ENCODE results near the gene CAMTA1. TPM values are rescaled to one million over a fixed set of nuclear protein-coding genes. Genes with fewer than 3 reads are reported as not detected.

The CAMTA1 gene
- total RNA-seq, 1 experiment from 2014 or later: 69.5 TPM

DNA sequence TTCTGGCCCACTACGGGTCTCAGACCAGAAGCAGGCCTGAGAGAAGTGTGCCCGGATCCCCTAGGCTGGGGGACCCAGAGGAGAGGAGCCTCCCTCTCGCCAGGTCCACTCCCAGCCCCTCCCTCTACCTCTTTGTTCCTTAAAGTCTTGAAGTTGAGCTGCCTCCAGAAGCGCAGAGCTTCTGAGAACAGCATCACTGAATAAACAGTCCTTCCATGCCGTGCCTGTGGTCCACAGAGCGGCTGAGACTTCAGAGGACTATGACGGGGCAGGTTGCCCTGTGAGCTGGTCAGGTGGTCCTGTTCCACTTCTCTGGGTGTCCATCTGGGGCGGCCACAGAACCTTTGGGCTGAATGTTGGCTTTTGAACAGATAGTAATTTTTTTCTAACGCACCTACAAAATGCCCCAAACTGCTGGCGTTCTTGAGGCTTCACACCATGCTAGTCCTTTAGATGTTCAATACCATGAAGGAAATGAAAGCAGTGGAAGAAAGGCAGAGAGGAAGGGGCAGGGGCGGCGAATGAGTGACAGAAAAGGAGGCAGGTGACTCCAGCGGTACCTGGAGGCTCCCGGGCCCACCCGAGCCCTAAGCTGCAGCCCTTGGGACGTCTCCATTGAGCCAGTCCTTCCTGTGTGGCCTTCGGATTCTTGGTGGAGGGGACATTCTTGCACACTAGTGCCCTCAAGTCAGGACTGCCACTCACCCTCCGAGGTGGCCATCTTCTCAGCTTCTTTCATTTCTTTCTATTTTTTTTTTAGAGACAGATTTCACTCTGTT, 746.5 kb downstream of the CAMTA1 start:
- Histone ChIP-seq H3K27ac (ENCODE audit: low read depth, low read length) (no peak overlapping the region), H3K9me2 (ENCODE audit: insufficient read depth) (no peaks in the 10 kb centered on the region), H3K4me2 (ENCODE audit: low read length) (no peak overlapping the region), H3K4me3 (replicated peaks in 1 of 2; ENCODE audit: low read depth in 1 of 2, low read length in 2 of 2) (no peak overlapping the region), H4K20me1 (ENCODE audit: insufficient read depth) (no peaks in the 10 kb centered on the region), H3K9me3 (ENCODE audit: control insufficient read depth in 1 of 2, insufficient read depth in 1 of 2, low read depth in 1 of 2, low read length in 2 of 2) (no peaks in the 10 kb centered on the region), H3K4me1 (ENCODE audit: control insufficient read depth in 1 of 2, insufficient read depth in 2 of 2, low read length in 2 of 2) (peaks cover 0 to 5% of the 10 kb centered on the region in 2 experiments; a peak in 1 of 4 replicates), H3K27me3 (ENCODE audit: insufficient read depth, low read length) (no peaks in the 10 kb centered on the region), H3K79me2 (ENCODE audit: insufficient read depth, low read length) (no peaks in the 10 kb centered on the region), H3K9ac (ENCODE audit: low read length) (no peak overlapping the region), H2AFZ (ENCODE audit: low read depth, low read length, poor library complexity, severe bottlenecking) (no peak overlapping the region), H3K36me3 (ENCODE audit: control insufficient read depth in 1 of 2, insufficient read depth in 2 of 2, low read length in 2 of 2) (no peaks in the 10 kb centered on the region)
- intact Hi-C loops (cut with micrococcal nuclease): no loop called here
- TF ChIP-seq CBX3 (IDR thresholded peaks at IDR 0.05; ENCODE audit: low read depth): no peak
- TF ChIP-seq EGR1 (IDR thresholded peaks at IDR 0.05; ENCODE audit: low read depth): no peak
- no peak for TF ChIP-seq ELF1 (IDR thresholded peaks at IDR 0.05; ENCODE audit: borderline replicate concordance, low read depth)
- no peak for TF ChIP-seq SRF (IDR thresholded peaks at IDR 0.05; ENCODE audit: low read depth)
- no peak for TF ChIP-seq ZFX (IDR thresholded peaks at IDR 0.05)
- TF ChIP-seq, protein P1, sequence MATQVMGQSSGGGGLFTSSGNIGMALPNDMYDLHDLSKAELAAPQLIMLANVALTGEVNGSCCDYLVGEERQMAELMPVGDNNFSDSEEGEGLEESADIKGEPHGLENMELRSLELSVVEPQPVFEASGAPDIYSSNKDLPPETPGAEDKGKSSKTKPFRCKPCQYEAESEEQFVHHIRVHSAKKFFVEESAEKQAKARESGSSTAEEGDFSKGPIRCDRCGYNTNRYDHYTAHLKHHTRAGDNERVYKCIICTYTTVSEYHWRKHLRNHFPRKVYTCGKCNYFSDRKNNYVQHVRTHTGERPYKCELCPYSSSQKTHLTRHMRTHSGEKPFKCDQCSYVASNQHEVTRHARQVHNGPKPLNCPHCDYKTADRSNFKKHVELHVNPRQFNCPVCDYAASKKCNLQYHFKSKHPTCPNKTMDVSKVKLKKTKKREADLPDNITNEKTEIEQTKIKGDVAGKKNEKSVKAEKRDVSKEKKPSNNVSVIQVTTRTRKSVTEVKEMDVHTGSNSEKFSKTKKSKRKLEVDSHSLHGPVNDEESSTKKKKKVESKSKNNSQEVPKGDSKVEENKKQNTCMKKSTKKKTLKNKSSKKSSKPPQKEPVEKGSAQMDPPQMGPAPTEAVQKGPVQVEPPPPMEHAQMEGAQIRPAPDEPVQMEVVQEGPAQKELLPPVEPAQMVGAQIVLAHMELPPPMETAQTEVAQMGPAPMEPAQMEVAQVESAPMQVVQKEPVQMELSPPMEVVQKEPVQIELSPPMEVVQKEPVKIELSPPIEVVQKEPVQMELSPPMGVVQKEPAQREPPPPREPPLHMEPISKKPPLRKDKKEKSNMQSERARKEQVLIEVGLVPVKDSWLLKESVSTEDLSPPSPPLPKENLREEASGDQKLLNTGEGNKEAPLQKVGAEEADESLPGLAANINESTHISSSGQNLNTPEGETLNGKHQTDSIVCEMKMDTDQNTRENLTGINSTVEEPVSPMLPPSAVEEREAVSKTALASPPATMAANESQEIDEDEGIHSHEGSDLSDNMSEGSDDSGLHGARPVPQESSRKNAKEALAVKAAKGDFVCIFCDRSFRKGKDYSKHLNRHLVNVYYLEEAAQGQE (IDR thresholded peaks at IDR 0.05; ENCODE audit: low read depth): no peak
- no peak for TF ChIP-seq ZNF274 (IDR thresholded peaks at IDR 0.05; ENCODE audit: low read depth, low read length)
- TF ChIP-seq, protein P2, sequence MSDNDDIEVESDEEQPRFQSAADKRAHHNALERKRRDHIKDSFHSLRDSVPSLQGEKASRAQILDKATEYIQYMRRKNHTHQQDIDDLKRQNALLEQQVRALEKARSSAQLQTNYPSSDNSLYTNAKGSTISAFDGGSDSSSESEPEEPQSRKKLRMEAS (IDR thresholded peaks at IDR 0.05): no peak
- TF ChIP-seq CEBPB (IDR thresholded peaks at IDR 0.05; ENCODE audit: low read depth): no peak
- TF ChIP-seq SP1 (IDR thresholded peaks at IDR 0.05; ENCODE audit: low read depth): no peak
- TF ChIP-seq JUND (IDR thresholded peaks at IDR 0.05): no peak
- TF ChIP-seq YY1 (IDR thresholded peaks at IDR 0.05; ENCODE audit: extremely low read depth, insufficient replicate concordance, low read depth, low read length): no peak
- TF ChIP-seq FOSL1 (IDR thresholded peaks at IDR 0.05; ENCODE audit: low read depth): no peak
- TF ChIP-seq, protein P3, sequence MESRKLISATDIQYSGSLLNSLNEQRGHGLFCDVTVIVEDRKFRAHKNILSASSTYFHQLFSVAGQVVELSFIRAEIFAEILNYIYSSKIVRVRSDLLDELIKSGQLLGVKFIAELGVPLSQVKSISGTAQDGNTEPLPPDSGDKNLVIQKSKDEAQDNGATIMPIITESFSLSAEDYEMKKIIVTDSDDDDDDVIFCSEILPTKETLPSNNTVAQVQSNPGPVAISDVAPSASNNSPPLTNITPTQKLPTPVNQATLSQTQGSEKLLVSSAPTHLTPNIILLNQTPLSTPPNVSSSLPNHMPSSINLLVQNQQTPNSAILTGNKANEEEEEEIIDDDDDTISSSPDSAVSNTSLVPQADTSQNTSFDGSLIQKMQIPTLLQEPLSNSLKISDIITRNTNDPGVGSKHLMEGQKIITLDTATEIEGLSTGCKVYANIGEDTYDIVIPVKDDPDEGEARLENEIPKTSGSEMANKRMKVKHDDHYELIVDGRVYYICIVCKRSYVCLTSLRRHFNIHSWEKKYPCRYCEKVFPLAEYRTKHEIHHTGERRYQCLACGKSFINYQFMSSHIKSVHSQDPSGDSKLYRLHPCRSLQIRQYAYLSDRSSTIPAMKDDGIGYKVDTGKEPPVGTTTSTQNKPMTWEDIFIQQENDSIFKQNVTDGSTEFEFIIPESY (IDR thresholded peaks at IDR 0.05; ENCODE audit: extremely low read depth, insufficient replicate concordance, low read length): no peak
- TF ChIP-seq, protein P4, sequence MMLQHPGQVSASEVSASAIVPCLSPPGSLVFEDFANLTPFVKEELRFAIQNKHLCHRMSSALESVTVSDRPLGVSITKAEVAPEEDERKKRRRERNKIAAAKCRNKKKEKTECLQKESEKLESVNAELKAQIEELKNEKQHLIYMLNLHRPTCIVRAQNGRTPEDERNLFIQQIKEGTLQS (IDR thresholded peaks at IDR 0.05): no peak
- no peak for TF ChIP-seq EZH2phosphoT487 (IDR thresholded peaks at IDR 0.05; ENCODE audit: borderline replicate concordance)
- no peak for TF ChIP-seq TCF7L2 (IDR thresholded peaks at IDR 0.05; ENCODE audit: borderline replicate concordance, extremely low read depth, insufficient read depth, insufficient read length)
- no peak for TF ChIP-seq RAD21 (IDR thresholded peaks at IDR 0.05; ENCODE audit: low read depth)
- TF ChIP-seq, protein P5, sequence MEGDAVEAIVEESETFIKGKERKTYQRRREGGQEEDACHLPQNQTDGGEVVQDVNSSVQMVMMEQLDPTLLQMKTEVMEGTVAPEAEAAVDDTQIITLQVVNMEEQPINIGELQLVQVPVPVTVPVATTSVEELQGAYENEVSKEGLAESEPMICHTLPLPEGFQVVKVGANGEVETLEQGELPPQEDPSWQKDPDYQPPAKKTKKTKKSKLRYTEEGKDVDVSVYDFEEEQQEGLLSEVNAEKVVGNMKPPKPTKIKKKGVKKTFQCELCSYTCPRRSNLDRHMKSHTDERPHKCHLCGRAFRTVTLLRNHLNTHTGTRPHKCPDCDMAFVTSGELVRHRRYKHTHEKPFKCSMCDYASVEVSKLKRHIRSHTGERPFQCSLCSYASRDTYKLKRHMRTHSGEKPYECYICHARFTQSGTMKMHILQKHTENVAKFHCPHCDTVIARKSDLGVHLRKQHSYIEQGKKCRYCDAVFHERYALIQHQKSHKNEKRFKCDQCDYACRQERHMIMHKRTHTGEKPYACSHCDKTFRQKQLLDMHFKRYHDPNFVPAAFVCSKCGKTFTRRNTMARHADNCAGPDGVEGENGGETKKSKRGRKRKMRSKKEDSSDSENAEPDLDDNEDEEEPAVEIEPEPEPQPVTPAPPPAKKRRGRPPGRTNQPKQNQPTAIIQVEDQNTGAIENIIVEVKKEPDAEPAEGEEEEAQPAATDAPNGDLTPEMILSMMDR (IDR thresholded peaks at IDR 0.05 in 2 of 3, conservative IDR thresholded peaks at IDR 0.05 in 1 of 3; ENCODE audit: borderline replicate concordance in 1 of 3, insufficient read depth in 1 of 3, low read depth in 2 of 3, low read length in 2 of 3): no peak
- RAD21 ChIA-PET (ENCODE audit: low non-redundant PET in 1 of 2, low total read pairs in 2 of 2, uncharacterized antibody in 2 of 2, unreplicated experiment in 2 of 2): no interaction called here
- ATAC-seq (no peak), DNase-seq (ENCODE audit: low read depth, low spot score) (no peak)
- CTCF ChIA-PET: no interaction called here
- BruUV-seq (replicated peaks): no TSS peak
- POLR2A ChIA-PET: no interaction called here

All from HCT116 (cell line).